Kidney tubule cell (primary cell): Measurements from ENCODE around the gene PFKP.

ENCODE experiments used
- DNase-seq: peaks from one replicate; pipeline ENCODE4 v3.0.0-alpha.2; 2018; ENCODE audit warnings: low spot score

PFKP gene

DNA sequence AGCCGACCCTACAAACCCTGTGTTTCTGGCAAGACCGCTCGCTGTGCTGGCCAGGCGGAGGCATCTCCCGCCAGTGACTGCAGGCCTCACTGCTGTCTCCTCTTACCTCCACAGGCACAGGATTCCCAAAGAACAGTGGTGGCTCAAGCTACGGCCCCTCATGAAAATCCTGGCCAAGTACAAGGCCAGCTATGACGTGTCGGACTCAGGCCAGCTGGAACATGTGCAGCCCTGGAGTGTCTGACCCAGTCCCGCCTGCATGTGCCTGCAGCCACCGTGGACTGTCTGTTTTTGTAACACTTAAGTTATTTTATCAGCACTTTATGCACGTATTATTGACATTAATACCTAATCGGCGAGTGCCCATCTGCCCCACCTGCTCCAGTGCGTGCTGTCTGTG lies 69.0 kb downstream of the PFKP start:
- no peak for DNase-seq

DNA sequence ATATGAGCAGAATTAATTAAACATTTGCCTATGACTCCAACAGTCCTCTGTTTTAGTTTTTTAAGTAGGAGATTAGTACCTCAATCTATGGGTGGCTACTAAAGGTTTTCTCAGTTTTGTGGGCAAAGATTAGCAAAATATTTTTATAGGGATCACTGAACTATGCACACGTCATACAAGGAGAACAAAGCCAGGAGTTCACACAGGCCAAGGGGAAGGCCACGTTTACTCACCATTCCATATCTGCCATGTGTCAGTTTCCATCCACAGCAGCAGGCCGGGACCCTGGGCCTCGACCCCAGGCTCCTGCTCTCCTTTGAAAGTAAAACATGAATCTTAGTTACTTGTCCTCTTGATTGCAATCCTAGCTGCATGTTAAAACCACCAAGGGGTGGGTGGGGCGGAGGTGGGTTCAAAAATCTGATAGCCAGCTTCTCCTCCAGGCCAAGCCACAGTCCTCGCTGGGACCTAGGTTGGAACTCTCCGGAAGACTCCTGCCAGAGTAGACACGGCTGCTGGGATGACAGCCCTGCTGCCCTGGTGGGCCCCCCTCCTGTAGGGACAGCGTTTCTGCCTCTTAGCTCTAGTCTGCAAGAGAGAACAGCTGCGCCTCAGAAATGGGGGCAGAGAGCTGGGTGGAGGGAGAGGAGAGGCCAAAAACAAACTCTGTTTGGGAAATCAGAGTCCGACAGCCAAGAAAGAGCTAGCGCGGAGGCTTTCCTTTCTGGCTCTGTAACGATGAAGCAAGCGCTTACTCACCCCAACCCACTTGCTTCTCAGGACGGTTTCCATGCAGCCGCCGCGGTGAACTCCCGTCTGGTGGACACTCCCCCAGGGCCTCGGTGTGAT lies 69.6 kb downstream of the PFKP start:
- no peak for DNase-seq

DNA sequence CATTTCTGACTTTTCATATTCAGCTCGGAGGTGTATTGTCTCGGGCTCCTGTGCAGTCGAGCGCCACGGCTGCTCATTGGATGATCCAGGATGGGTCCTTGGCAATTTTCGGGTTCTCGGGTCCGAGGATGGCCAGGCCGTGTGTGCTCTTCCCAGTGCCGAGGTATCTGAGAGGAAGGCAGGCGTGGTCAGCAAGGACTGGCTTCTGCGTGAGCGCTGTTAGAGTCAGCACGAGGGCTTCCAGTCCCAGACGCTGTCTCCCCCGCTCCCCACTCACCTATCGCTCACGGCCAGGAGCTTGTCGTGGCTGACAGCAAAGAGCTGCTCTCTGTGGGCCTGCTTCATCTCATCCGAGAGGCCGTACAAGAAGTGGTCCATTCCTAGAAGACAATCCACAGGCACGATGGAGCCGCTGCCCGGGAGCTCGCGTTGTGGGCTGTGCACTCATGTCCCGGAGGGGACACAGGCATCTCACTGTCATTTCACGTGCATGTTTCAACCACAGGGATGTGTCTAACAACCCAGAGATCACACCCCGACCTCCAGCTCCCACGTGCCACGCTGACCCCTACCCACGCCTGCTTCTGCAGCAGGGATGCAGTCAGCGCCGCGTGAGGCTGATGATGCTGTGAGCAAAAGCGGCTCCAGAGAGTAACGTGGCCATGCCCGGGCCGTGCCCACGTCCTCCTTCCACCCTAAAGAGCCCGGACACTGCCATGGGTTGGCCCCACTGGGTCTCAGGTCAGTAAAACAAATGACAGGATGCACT lies 70.8 kb downstream of the PFKP start:
- DNase-seq = no peak

DNA sequence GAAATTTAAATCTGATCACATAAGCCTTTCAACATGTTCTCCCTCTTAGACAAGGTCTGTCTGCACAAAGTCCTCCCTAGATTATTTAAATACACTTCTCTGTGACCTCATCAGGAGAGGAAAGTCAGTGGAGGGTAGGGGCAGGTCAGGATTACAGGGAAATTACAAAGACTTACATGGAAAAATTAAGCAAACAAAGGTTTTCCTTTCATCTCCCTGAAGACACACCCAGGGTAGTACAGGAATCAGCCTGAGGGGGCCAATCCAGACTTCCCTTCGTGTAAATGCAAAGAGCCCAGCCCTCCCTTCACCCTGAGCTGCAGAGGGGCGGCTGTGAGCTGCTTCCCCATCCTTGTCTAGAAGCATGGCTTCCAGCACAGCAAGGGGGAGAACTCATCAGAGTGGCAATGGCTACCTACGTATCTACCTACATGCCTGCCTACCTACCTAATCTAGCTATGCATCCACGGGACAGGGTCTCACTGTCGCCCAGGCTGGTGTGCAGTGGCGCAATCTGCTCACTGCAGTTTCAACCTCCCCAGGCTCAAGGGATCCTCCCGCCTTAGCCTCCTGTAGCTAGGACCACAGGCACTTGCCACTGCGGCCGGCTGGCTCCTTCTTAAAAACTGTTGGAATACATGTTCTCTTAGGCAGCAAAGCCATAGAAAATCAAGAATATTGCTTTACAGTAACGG lies 72.0 kb downstream of the PFKP start:
- DNase-seq = no peak

DNA sequence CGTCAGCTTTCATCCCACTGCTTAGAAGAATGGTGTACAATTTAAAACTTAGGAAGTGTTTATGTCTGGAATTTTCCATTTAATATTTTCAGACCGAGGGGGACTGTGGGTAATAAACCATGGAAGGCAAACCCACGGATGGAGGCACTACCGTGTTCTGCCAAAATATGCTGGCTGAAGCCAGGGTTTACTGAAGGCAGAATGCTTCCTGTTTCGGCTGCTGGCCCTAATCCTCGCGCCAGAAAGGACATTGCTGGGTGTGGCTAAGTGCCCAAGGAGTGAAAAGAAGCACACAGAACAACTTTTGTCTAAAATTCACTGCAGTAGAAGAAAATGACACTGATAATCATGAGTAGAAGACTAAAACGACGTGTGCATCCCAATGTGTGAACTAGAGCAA lies 72.9 kb downstream of the PFKP start:
- DNase-seq = no peak

DNA sequence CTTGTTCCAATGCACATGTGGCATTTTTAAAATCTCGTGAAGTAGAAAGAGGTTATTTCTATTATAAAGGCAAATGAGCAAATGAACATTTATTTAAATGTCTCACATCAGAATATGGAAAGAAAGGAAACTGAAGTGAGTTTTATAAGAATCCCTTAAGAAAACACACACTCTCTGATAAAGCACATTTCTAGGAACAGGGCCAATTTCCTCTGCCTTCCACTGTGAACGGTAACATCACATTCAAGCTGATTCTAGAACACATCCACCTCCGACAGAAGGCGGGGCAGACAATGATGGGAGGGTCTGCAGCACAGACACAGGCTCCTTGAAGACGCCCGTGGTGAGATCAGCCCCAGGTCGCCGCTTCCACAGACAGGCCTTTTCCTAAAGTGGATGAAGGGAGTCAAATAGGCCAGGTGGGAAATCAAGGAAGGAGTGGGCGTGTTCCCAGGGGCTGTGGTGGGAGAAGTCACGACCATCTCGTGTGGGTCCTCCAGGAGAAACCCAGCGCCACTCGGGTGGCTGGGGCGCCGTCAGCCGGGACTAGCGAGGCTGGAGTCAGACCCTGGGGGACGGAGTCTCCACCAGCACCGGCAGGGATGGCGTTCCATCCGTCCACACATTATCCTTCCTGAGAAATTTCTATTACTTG lies 74.1 kb downstream of the PFKP start:
- no peak for DNase-seq

DNA sequence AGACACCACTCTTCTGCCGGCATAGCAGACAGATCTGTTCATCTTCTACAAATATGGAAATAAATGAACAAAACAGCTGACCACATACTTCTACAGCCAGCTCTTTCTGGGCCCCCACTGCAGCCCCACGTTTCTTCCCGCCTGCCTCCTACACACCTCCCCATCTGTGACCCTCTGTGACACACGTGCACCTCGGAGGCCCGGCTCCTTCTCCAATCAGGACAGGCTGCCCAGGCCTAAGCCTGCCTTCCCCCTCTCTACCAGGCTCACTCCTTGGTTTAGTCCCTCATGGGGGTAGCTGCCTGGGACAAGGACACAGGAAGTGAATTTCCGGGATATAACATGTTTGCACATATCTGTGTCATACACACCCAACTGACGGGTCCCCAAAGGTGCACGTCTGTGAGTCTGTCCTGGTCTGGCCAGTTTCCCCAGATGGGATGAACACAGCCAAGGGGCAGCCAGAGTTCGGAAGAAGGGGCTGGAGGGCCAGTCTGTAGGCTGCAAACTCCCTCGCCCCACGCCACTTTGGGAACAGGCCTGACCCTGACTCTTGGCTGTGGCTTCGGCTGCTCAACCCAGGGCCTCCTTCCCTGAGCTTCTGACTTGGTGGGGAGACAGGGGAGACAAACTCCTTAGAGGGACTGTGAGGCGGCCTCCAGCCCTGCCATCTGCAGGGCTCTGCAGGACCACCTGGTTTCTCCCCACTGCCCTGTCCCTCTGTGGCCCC lies 75.0 kb downstream of the PFKP start:
- no peak for DNase-seq

DNA sequence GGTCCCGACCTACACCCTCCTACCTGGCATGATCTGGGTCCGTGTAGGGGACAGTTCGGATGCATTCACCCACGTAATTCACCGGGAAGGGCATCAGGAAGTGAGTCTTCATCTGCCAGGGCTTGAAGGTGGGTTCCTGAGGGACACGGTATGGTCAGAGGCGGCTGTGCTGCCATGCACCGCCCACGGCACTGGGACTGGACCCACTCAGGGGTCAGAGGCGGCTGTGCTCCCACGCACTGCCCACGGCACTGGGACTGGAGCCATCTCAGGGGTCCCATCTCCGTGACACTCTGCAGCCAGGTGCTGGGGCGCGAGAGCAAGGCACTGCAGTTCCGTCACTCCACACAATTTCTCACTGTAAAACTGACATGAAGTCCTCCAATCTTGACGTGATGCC lies 76.0 kb downstream of the PFKP start:
- no peak for DNase-seq

DNA sequence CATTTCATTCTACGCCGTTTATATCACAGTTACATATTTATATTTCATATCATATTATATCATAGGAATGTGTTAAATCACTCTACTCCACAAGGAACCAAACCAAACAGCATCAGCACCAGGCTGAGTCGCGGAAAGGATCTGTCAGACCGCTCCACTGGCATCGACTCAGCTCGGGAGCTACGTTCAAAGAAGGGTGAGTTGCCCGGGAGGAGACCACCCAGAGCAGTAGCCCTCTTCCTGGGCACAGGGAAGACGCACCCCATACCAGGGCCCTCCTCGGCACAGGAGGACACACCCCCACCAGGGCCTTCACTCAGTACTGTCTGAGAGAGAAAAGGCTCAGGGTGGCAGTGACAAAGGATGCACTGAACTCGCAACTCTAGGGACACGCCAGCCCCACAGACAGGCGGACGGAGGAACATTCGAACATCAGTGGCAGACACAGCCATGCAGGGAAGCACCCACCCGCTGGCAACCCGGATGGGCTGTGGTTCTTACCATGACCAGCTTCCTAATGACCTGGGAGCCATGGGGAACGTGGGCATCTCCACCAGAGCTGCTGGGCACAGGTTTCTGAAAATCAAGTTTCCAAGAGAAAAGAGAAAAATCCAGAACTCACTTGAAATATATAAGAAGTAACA lies 76.6 kb downstream of the PFKP start:
- DNase-seq = no peak

DNA sequence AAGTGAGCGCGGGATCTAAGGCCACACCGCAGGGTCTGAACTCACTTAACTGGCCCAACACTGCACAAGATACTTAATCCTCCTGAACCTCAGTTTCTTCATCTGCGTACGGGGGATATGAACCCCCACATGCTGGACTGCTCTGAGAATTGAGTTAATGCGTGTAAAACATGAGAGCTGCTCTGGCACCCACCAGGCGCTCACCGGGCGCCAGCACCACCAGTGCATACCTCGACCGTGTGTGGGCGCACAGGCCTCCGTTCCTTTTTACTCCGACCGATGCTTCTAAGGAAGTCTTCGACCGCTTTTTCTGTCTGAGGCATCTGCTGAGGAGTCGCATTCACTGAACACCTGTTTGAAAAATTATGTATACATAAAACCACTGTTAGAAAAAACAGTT lies 78.0 kb downstream of the PFKP start:
- no peak for DNase-seq

DNA sequence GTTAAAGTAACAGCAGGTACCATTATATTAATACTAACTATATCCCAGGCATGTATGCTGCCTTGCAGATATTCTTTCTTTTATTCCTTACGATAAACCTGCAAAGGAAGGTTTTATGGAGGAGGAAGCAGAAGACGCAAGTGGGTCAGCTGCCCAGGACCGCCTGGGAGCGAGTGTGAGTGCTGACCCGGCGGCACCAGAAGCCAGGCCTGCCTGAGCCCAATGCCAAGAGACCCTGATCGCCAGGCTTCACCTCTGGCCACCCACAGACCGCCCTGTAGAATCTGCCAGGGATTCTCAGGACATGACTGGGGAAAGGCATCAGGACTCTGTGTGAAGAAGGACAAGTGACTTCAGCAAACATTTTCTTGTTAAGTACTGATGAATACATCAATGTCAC lies 78.9 kb downstream of the PFKP start:
- no peak for DNase-seq

DNA sequence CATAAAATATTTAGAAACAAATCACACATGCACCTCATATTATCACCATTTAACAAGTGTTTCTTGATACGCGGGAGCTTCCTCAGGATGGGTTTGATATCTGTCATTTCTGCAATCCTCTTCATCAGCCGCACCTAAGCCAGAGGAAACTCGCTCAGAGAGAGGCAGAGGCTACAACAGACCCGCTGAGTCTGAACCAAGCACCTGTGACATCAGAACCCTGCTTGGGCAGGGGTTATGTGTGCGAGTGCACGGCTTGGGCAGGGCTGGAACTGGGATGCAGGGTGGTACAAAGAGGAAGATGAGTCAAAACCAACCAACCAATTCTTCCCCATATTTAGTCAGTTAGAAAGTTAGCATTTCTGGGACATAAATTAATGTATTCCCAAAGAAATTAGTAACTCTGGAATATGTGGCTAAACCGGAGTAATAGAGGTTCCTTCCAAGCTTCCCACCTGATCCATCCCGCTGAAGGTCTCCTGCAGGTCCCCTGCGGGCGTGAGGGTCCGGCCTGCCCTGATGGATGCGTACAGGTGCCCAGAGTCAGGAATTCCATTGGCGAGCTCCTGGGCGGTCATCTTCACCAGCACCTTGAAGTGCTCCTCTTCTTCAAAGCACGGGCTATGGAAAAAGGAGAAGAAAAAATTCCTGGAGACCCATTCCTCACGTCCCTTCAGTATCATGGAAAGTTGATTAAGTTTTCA lies 79.9 kb downstream of the PFKP start:
- DNase-seq = no peak

DNA sequence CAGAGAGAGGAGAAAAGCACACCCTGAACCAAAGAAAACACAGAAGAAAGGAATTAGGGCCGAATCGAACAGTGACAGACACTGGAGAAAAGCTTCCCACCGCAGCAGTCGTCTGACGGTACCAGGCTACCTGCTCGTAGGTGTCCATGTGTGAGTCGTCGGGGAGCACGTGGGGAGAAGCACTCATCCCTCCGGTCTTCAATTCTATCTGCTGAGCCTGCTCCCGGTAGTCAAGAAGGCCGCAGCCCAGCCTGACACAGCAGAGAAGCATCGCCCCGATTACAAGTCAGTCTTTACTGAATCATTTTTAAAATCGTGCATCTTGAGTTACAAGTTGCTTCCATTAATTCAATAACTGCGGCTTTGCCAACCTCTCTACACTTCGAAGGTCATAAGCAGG lies 80.7 kb downstream of the PFKP start:
- DNase-seq = no peak

DNA sequence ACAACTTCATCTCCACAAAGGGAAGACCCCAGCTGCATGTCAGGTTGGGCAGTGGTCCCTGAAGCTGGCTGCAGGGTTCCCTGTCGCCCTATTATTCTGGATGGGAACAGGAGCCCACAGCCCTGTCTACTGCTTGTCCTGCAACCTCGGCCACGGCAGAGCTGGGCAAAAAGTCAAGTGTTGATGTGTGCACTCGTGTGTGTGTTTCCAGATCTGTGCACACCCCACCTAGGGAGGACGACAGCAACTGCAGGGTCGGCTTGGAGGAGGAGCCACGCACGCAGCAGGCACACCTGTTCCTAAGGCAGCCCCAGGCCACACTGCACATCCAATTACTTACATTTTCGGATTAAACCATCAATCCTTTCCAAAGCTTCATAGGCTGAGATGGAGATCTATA lies 81.6 kb downstream of the PFKP start:
- DNase-seq = no peak

DNA sequence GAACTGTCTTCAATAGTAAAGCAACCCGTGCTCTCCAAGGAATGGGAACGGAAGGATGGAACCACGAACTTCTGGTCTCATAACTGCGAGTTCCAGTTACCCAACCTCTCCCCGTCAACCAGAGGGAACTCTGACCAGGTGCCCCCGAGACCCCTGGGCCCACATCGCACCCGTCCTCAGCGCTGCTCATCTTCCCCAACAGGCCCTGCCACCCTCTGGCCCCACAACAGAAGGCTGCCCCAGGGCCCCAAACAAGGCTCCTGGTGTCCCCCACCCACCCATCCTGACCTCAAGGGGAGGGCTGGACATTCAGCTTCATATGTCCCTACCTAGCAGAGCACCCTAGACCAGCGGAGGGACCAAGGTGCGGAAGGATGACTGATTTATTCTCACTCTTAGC lies 82.6 kb downstream of the PFKP start:
- no peak for DNase-seq

DNA sequence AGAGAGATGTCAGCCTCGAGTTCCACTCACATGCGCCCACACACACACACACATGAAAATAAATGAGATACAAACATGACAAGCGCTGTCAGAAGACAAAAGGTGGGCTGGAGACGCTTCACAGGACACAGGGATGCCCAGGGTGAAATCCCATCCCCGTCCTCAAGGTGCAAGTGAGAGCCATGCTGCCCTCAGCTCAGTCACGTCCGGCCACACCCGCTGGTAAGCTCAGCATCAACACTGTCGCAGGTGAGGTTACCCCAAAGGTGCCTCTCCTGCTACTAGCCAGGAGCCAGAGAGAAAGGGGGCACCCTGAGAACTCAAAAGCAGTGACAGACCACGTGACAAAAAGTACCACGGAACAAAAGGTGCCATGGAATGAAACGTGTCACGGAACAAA lies 83.0 kb downstream of the PFKP start:
- no peak for DNase-seq

DNA sequence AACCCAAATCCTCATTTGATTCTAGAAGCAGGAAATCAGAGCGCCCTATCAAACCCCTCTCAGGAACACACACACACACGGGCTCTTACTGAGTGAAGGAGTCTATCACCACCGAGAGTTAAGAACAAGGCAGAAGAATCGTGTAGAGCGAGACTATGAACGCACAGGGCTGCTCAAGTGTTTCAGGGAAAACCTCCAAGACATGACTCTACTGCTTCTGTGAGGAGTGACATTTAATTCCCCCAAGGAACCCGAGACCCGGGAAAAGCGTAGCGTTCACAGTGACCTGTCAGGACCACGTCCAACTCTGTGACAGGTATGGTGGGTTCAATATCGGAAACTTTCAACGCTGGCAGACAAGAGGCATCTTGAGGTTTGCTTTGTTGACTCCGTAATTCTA lies 83.6 kb downstream of the PFKP start:
- no peak for DNase-seq

DNA sequence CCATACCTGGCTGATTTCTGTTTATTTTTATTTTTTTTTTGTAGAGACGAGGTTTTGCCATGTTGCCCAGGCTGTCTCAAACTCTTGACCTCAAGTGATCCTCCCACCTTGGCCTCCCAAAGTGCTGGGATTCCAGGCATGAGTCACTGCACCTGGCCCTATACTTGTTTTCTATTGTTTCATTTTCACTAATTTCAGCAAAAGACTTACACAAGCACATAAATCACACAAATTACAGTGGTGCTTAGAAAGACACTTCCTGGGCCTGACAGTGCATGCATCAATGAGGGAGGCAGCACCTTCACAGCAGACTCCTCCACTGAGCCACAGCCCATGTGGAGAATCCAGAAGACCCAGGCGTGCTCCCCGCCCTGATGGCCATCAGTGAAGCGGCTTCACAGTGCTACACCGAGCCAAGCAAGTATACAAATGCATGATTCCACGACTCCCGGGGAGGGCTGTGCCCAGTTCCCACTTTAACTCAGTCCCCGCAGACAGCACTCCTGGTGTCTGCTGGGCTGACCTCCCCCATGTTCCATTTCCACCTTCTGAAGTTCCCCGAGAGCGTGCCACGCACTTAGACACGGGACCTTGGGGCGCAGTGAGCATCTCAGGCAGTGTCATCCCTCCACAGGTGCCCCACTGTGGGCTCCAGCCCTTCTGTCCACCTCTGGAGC lies 84.7 kb downstream of the PFKP start:
- no peak for DNase-seq

DNA sequence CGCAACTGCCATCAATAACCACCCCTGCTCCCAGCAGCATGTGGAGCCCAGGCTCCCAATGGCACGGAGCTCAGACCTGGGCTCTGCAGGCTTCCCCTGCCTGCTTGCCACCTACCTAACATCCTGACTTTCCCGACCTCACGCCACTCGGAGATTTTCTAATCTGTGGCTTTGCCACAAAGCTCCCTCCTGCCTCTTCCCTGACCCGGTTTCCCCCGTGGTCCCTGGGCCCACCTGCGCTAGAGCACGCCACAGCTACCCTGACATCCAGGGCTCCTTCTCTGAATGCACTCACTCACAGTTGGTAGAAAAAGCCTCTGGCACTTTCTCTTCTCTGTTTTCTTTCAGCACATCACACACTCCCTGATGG lies 85.2 kb downstream of the PFKP start:
- no peak for DNase-seq

DNA sequence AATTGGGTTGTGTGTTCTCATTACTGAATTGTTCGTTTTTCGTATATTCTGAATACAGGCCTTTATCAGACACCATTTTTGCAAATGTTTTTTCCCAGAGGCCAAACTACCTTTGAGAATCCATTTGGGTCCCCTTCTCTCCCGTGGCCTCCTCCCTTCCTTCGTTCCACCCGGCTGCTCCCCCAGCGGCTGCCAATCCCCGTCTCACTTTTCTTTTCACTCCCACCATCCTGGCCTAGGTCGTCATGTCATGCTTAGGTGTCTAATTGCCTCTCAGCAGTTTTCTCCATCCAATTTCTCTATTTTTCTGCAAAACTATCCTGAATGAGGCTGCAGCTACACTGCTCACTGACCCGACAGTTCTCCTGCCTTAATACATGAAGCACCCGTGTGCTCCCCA lies 87.3 kb downstream of the PFKP start:
- DNase-seq = no peak
